ENCODE data around the gene ADGB. TPM values are rescaled to one million over a fixed set of nuclear protein-coding genes. Genes with fewer than 3 reads are reported as not detected.
"Not testable (repeated sequence)": the region's sequence is repeated elsewhere in the genome, so short reads cannot be mapped to it uniquely, and the experiment has no call there.

ADGB gene
- not detected for total RNA-seq
- long read RNA-seq = 0 reads

- intact Hi-C loops (cut with DNase I) = no loop called here
Observed at GRCh38 chr6:146598772-146599405, at the start of gene ADGB. ADGB (plus strand) TSS chr6:146598972; CDS start chr6:146599041, 69 bp downstream.

GRCh38 chr6:146550911-146551310 is 47.9 kb upstream of the ADGB start:
- intact Hi-C loops (cut with DNase I) = no loop called here
- DNase-seq (ENCODE audit: low spot score) = no peak

More at GRCh38 chr6:146598772-146599405, at the start of gene ADGB:
- DNase-seq (ENCODE audit: low spot score) = peak; percentile 86

- no peak for DNase-seq (ENCODE audit: low spot score)
- intact Hi-C loops (cut with DNase I) = no loop called here
Observed at GRCh38 chr6:146551545-146551944, 47.2 kb upstream of the ADGB start.

GRCh38 chr6:146553377-146554135 is 45.2 kb upstream of the ADGB start:
- intact Hi-C loops (cut with DNase I) = no loop called here
- DNase-seq (ENCODE audit: low spot score) = no peak

- intact Hi-C loops (cut with DNase I) = no loop called here
- no peak for DNase-seq (ENCODE audit: low spot score)
Observed at GRCh38 chr6:146560607-146561006, 38.2 kb upstream of the ADGB start.

GRCh38 chr6:146566661-146567060 is 32.1 kb upstream of the ADGB start:
- DNase-seq (ENCODE audit: low spot score); intact Hi-C loops (cut with DNase I): not testable (repeated sequence)

- intact Hi-C loops (cut with DNase I); DNase-seq (ENCODE audit: low spot score): not testable (repeated sequence)
Observed at GRCh38 chr6:146568619-146569018, 30.2 kb upstream of the ADGB start.

GRCh38 chr6:146574211-146574610 is 24.6 kb upstream of the ADGB start:
- intact Hi-C loops (cut with DNase I) = no loop called here
- DNase-seq (ENCODE audit: low spot score) = no peak

GRCh38 chr6:146578054-146578453 is 20.7 kb upstream of the ADGB start:
- DNase-seq (ENCODE audit: low spot score) = no peak
- intact Hi-C loops (cut with DNase I) = no loop called here

- no peak for DNase-seq (ENCODE audit: low spot score)
- intact Hi-C loops (cut with DNase I) = no loop called here
Observed at GRCh38 chr6:146581968-146582367, 16.8 kb upstream of the ADGB start.

- peak; percentile 75 for DNase-seq (ENCODE audit: low spot score)
- intact Hi-C loops (cut with DNase I) = no loop called here
Observed at GRCh38 chr6:146582857-146583256, 15.9 kb upstream of the ADGB start.

- intact Hi-C loops (cut with DNase I) = no loop called here
- DNase-seq (ENCODE audit: low spot score) = no peak
Observed at GRCh38 chr6:146583966-146584365, 14.8 kb upstream of the ADGB start.

GRCh38 chr6:146587459-146587858 is 11.3 kb upstream of the ADGB start:
- DNase-seq (ENCODE audit: low spot score) = no peak
- intact Hi-C loops (cut with DNase I) = no loop called here

GRCh38 chr6:146590492-146590891 is 8.3 kb upstream of the ADGB start:
- intact Hi-C loops (cut with DNase I) = no loop called here
- no peak for DNase-seq (ENCODE audit: low spot score)

- DNase-seq (ENCODE audit: low spot score) = no peak
- intact Hi-C loops (cut with DNase I) = no loop called here
Observed at GRCh38 chr6:146592451-146592850, 6.3 kb upstream of the ADGB start.

- no peak for DNase-seq (ENCODE audit: low spot score)
- intact Hi-C loops (cut with DNase I) = no loop called here
Observed at GRCh38 chr6:146593986-146594385, 4.8 kb upstream of the ADGB start.

- DNase-seq (ENCODE audit: low spot score) = no peak
- intact Hi-C loops (cut with DNase I) = no loop called here
Observed at GRCh38 chr6:146594495-146594894, 4.3 kb upstream of the ADGB start.

GRCh38 chr6:146595972-146596731 is 2.6 kb upstream of the ADGB start:
- intact Hi-C loops (cut with DNase I) = no loop called here
- DNase-seq (ENCODE audit: low spot score) = no peak

- intact Hi-C loops (cut with DNase I) = no loop called here
- DNase-seq (ENCODE audit: low spot score) = no peak
Observed at GRCh38 chr6:146601352-146601751, 2.6 kb downstream of the ADGB start.

GRCh38 chr6:146602526-146602925 is 3.8 kb downstream of the ADGB start:
- intact Hi-C loops (cut with DNase I) = no loop called here
- DNase-seq (ENCODE audit: low spot score) = no peak

GRCh38 chr6:146613947-146614346 is 15.2 kb downstream of the ADGB start:
- DNase-seq (ENCODE audit: low spot score) = no peak
- intact Hi-C loops (cut with DNase I) = no loop called here

Data from cardiac septum (tissue), 1 donor.